Kidney tubule cell (primary cell): ENCODE measurements around the gene CNIH1.
A peak's percentile ranks its signal among the peaks of the same experiment; 100 is the strongest.

Source experiments
- DNase-seq: peaks from one replicate; pipeline ENCODE4 v3.0.0-alpha.2; 2018; ENCODE audit warnings: low spot score

The CNIH1 gene

DNA sequence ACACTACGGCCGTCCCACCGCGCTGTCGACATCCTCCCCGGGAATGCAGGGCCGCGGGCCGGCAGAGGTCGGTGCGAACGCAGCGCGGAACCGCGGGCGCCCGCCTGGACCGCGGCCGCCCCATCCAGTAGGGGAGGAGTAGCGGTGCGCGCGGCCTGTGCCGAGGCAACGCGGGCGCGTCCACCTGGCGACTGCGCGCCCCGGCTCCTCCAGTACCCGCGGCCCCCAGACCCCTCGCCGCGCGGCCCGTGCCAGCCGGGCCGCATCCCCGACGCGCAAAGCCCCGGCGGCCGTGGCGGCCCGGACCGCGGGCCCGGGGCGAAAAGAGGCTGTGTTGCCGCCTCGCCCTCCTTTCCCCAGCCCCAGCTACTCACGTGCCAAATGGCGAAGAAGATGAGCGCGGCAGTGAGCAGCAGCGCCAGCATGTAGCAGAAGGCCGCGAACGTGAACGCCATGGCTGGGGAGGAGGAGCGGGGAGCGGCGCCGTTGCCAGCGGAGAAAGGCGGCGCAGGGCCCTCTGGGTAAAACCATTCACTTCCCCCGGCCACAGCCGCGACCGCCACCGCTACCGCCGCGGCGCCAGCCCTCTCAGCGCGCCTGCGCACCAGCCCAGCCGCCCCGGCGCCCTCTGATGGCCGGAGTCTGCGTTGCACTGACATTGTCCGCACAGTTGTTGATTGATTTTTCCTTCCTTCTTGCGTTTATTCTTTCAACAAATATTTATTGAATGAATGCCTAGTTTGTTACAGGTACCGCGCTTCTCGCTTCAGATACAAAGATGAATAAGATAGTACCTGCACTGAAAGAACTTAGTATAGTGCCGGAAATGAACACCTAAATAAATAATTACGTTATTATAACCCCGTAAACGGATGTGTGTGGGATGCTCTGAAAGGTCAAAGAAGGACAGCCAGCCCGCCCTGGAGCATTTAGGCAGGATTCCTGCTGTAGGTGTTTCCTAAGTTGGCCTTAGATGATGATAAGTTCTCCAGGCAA lies at the start of gene CNIH1:
Gene CNIH1, minus strand, starts transcription at position 502 of the 996 bp plus-strand sequence. Its CDS starts 47 bp downstream, at position 455.
- DNase-seq = peak; percentile 93

DNA sequence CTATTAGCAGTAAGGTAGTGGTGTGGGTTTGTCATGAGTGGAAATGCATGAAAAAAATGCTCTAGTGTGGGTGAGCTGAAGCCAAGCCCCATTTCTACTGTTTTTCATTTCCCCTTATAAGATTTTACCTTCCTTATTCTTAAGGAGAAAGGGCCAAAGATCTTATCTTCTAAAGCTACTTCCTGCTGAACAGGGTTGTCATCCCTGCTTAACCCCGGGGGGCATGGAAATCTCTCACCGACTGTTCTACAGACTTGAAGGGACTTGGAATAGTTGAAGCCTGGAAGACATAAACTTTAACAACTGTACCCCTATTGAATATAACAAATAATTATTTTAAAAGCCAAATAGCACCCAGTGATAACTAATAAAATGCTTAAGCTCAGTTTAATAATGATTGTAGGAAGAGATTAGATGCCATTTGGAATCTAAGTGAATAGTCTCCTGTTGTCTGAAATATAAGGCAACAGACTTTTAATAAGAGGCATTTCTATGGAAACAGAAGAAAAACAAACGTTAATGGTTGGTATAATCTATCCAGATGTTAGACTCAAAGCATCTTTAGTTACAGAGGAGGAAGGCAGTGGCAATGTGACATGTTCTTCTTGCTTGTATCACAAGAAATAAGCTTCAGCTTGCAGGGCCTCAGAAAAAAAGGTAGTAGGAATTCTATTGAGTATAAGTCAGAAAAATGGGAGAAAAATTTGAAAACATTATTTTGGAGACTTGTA lies 49.4 kb upstream of the CNIH1 start:
- DNase-seq = no peak

DNA sequence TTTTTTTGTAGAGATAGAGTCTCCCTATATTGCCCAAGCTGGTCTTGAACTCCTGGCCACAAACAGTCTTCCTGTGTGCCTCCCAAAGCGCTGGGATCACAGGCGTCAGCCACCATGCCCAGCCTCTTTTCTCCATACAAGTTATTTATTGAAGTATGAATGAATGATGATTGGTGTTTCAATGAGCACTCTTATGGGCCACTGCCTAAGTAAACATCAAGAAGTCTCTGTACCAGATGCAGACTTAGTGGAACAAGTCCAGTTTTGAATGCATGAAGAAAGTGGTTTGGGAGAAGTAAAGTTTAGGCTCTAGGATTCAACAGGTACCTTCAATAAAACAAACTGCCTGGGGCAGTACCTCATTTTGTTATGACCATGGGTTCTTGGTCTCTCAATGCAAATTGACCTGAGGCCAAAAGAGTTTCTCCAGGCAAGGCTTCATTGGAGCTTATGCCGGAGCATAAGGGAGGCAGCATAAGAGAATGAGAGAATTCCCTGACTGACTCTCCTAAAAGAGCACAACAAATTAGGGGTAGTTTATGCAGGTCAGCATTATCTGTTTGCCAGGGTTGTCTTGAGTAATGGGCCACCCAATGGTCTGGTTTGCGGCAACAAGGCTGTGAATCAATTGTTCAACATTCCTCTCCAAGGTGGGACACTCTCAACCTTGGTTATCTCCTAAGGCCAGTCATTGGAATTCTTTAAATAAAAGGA lies 48.7 kb upstream of the CNIH1 start:
- peak; percentile 19 for DNase-seq

DNA sequence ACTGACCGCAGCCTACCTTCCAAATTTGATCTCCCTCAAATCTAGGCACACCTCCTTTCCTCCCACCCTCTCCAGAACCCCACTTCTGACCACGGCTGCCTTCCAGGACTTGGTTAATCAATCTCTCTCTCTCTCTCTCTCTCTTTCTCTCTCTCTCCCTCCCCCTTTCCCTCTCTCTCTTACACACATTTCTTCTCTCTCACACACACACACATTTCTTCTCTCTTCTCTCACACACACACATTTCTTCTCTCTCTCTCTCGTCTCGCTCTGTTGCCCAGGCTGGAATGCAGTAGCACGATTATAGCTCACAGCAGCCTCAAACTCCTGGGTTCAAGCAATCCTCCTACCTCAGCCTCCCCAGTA lies 48.1 kb upstream of the CNIH1 start:
- DNase-seq = no peak

DNA sequence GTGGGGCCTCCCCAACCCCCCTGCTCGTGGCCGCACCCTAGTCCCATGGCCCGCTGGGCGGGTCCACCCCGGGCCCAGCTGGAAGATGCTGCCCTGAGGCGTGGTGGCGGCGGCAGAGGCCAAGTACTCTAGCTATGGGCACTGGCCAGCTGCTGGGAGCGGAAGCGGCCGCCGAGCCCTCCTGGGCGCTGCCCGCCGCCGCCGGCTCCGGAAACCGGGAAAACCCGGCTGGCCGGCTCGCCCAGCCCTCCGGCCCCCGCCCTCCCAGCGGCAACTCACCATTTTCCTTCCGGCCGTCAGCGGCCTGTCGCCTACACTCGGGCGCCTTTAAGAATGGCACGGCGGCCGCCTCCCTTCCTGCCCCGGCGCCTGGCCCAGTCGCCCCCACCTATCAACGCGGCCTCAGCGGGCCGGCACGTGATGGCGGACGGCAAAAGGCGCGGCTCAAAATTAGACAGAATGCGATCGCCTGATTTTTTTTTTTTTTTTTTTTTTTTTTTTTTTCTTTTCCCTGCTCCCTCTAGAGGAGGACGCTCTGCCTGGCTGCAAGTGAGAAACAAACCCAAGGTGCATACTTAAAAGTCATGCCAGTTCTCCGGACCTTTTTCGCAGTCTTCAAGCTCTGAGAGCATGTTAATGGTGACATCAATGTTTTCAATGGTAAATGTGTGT lies 47.6 kb upstream of the CNIH1 start, which contains the start of gene GMFB:
Gene GMFB, minus strand, starts transcription at position 335 of the 672 bp plus-strand sequence. Its CDS starts 53 bp downstream, at position 282.
- DNase-seq = peak; percentile 95

DNA sequence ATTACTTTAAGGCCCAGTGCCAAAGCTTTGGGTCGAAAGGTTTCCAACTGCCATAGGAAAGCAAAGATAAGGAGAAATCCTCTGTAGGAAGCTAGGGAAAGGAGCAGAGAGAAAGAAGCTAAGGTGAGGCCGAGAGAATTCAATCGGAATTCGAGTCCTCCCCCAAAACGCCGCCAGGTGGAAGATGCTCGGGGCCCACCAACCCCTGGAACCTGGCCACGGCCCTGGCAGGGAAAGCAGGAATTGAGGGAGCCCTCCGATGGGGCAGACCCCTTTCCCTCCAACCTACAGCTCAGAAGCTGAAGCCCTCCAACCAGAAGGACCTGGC lies 47.1 kb upstream of the CNIH1 start:
- DNase-seq = no peak

DNA sequence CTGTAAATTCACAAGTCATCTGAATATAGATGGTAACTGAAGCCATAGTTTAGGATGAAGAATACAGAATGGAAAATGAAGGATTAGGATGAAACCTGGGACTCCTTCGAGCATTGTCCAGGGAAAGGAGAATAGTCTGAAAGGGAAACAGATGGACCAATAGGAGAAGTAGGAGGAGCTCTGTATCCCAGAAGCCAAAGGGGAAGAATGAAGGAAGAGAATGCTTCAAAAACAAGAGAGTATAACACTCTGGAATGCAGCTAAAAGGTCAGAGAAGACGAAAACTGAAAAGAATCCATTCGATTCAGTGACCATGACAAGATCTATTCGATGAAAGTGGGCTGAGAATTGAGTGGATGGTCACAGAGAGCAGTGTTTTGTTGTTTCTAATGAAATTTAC lies 46.6 kb upstream of the CNIH1 start:
- DNase-seq = peak; percentile 73

DNA sequence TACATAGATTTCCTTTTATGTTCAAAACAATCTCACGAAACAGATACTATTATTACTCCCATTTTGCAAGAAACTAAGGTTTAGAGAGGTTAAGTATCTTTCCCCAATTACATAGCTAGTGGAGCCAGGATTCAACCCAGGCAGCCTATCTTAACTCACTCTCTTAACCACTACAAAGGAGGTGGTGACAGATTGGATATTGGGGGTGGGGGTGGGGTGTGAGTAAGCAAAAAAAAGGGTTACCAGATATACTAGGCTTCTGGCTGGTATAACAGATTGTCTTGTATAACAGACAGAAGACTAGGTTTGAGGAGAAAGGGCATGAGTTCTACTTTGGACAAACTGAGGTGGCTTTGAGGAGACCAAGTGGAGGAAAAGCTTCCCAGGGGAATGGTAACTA lies 45.5 kb upstream of the CNIH1 start:
- no peak for DNase-seq

DNA sequence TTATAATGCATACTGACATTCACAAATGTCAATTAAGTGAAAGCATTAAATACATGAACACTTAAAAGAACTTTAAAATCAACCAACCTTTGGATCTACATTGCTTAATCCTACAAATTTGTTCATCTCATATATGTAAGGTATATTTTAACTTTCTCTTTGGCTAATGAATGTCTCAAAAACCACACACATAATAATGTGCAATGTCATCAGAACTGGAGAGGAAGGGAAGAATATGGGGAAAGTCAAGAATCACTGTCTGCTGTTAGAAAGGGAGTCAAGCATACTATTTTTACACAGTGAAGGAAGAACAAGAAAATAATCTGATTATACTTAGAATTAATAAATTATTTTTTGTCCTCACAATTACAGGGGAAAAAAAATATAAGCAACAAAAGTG lies 42.7 kb upstream of the CNIH1 start:
- peak; percentile 32 for DNase-seq

DNA sequence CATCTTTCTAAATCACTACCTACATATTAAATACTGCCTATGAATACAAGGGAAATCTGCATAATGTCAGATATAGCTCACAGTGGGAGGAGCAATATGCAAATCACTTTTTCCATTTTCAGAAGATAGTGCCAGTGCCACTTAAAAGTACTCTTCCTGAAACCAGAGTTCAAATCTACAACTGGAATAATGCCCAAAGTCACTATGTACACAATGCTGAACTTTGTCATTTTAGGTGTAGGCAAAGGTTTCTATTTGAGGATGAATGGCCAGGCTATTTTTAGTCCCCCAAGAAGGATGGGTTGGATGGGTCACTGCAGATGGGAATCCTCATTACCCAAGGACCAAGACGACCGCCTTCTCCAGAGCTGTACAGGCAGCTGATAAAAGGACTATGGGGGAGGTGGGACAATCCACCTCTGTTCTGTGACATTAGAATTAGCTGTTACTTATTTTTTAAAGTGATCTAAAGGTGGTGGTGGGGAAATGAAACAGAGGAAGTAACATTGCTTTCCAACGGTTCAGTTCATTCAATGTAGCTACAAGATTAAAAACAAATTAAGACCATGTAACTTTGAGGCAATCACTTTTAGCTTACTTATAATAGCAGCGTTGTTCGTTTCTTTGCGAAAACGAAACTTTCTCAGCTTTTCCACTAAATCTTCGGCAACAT lies 42.0 kb upstream of the CNIH1 start:
- no peak for DNase-seq

GRCh38 chr14:54481695-54482094 lies 40.5 kb upstream of the CNIH1 start:
- DNase-seq = no peak

- no peak for DNase-seq
Observed at GRCh38 chr14:54480830-54481562, 39.8 kb upstream of the CNIH1 start.

GRCh38 chr14:54478636-54479215 lies 37.6 kb upstream of the CNIH1 start:
- no peak for DNase-seq

DNA sequence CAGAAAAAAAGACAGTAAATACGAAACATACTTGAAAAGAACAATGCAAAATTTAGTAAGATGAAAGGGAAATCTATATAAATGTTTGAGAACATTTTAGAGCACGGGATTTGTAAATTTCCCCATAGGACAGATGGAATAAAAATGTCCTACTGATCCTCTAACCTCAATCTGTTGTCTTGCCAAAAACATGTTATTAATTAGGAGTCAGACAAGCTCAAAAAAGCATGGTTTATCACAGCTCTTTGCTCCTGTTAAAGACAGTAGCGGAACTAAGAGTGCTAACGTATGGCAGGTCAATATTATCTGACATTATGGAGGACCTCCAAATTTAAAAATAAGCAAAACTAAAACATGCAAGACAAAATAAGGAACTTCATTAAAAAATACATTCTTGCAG lies 34.7 kb upstream of the CNIH1 start:
- no peak for DNase-seq

DNA sequence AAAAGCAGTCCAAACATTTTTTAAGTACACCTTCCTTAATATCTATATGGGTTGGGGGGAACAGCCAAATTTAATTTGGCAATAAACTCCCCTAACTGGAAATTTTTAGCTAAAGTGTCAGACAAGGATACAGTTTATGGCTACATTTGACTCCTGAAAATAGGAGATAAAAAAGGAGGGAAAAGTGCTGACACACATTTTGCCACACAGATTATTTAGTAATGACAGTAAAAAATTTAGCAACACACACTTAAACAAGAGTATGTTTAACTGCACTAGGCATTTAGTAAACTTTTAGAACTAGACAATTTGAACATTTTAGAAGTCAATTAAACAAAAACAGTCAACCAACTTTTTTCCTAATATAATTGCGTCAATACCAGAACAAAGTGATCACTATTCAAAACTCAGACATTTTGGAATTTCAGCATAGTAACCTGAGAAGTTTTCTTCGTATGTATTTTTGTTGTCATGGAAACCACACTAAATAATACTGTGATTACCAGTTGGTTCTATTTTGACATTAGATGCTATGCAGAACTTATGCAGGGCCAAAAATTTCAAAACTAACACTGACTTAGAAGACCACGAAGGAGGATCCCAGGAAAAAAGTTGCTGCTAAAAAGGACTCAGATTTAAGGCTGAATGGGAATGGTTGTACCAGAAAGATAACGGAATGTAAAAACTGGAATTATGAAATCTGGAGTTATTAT lies 34.2 kb upstream of the CNIH1 start:
- no peak for DNase-seq

DNA sequence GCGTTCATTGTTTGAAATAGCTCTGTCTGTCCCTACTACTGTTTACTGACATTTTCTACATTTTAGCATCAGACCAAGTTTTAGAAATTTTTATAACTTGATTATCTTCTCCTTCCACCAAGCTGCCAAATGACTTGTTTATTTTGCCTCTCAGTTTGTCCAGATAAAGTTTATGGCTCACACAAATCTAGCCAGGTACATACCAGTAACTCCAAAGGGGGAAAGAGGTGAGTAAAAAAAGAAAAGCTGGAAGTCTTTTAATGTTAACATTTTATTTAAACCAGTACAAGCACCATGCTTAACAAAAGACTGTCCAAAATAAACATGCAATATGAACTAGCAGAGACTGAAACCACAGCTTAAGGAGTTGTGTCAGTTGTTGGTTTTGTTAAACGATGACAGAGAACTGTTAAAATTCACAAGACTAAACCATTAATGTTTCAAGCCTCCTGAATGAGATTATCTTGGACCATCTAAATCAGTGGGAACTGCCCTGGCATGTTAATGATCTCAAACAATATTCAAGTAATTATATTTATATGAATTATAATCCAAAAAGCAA lies 33.1 kb upstream of the CNIH1 start:
- no peak for DNase-seq

GRCh38 chr14:54472315-54472714 lies 31.1 kb upstream of the CNIH1 start:
- DNase-seq = no peak

- no peak for DNase-seq
Observed at GRCh38 chr14:54471641-54472040, 30.5 kb upstream of the CNIH1 start.

- no peak for DNase-seq
Observed at GRCh38 chr14:54470701-54471100, 29.5 kb upstream of the CNIH1 start.
